ENCODE data around the gene OTULINL.

OTULINL gene

DNA sequence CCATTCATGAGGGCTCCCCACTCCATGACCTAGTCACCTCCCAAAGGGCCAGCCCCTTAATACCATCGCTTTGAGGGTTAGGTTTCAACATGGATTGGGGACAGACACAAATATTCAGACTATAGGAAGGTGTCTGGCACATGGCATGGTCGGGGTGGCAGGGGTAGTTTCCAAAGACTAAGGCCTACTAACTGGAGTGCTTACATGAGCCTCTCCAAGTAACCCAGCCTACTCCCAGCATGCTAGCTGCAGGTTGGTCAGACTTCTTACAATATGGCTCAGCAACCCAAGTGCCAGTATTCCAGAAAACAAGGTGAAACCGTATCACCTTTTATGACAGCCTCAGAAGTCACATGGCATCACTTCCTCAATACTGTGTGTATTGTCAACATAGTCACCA, 19.9 kb upstream of the OTULINL start:
- no peak for DNase-seq (ENCODE audit: low read depth in 1 of 2, low spot score in 1 of 2)
- in situ Hi-C loops (cut with HindIII; ENCODE audit: low pct_unique_long_range_greater_than_20kb, low sequenced_read_pairs): no loop called here
- no peak for TF ChIP-seq JUND (IDR thresholded peaks at IDR 0.05; ENCODE audit: low read depth)

DNA sequence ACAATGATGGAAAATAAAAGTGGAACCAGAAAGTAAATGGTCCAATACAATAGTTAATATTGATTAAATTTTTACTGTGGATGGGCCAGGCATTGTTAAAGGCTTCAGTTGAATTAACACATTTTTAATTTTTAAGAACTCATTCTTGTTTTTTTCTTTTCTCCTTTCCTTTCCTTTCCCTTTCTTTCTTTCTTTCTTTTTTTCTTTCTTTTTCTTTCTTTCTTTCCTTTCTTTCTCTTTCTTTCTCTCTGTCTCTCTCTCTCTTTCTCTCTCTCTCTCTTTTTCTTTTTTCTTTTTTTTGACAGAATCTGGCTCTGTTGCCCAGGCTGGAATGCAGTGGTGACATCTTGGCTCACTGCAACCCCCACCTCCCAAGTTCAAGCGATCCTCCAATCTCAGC, 13.3 kb upstream of the OTULINL start:
- DNase-seq (ENCODE audit: low read depth in 1 of 2, low spot score in 1 of 2): no peak
- in situ Hi-C loops (cut with HindIII; ENCODE audit: low pct_unique_long_range_greater_than_20kb, low sequenced_read_pairs): no loop called here
- no peak for TF ChIP-seq JUND (IDR thresholded peaks at IDR 0.05; ENCODE audit: low read depth)

DNA sequence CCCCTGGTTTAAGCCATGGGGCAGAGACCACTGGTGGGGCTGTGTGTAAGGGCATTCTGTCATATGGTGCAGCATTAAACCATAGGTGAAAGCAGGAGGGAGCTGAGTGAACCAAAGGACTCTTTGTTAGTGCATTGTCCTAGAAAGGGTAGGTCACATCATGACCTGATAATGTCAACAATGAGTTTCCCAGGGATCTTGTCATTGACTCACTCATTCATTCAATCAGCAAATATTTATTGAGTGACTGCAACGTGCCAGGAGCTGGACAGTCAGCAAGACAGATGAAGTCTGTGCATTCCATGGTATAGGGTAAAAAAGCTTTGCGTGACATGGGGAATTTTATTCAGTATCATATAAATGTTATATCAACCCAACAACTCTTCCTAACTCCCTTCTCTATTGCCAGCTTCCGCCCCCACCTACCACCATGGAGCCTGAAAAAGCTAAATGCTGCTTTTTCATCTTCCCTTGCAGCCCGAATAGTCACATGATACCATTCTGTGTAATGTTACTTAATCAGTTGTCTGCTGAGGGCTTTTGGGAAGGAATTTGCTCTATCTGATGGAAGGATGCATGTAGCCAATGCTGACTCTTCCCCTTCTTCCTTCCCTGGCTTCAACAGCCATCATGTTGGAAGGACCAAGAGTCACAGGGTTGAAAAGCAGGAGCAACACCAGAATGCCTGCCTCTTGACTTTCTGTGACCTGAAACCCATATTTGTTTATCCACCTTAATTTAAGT, 11.5 kb upstream of the OTULINL start:
- TF ChIP-seq JUND (IDR thresholded peaks at IDR 0.05; ENCODE audit: low read depth): no peak
- in situ Hi-C loops (cut with HindIII; ENCODE audit: low pct_unique_long_range_greater_than_20kb, low sequenced_read_pairs): no loop called here
- no peak for DNase-seq (ENCODE audit: low read depth in 1 of 2, low spot score in 1 of 2)

DNA sequence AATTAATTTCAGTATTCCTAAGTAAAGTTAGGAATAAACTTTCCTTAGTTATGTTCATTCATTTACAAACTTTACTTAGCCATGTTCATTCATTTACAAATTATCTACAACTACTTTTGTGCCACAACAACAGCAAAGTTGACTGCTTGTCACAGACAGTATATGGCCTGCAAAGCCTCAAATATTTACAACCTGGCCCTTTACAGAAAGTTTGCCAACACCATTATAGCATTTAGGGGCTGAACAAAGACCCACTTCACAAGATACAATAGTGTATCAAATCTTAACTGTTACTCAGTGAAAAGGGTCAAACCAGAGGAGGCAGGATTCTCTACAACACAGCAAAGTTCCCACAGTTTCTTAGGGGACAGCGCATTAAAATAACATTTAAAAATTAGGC, 9.7 kb upstream of the OTULINL start:
- no peak for DNase-seq (ENCODE audit: low read depth in 1 of 2, low spot score in 1 of 2)
- in situ Hi-C loops (cut with HindIII; ENCODE audit: low pct_unique_long_range_greater_than_20kb, low sequenced_read_pairs): no loop called here
- TF ChIP-seq JUND (IDR thresholded peaks at IDR 0.05; ENCODE audit: low read depth): no peak

DNA sequence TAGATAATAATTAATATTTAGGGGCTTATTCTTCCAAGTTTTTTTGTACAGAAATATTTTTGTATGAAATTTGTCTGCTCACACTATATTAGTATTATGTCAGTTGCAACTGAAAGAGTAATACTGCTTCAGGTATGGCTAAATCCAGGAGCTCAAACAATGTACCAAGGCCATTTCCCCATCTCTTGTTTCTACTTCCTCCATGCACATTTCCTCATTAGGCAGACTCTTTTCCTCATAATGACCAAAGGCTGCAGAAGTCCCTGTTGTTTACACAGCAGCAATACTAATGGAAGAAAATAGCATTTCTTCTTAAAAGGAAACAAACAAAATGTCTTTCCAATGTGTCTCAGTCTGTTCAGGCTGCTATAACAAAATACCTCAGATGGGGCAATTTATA, 9.2 kb upstream of the OTULINL start:
- in situ Hi-C loops (cut with HindIII; ENCODE audit: low pct_unique_long_range_greater_than_20kb, low sequenced_read_pairs): no loop called here
- DNase-seq (ENCODE audit: low read depth in 1 of 2, low spot score in 1 of 2): no peak

DNA sequence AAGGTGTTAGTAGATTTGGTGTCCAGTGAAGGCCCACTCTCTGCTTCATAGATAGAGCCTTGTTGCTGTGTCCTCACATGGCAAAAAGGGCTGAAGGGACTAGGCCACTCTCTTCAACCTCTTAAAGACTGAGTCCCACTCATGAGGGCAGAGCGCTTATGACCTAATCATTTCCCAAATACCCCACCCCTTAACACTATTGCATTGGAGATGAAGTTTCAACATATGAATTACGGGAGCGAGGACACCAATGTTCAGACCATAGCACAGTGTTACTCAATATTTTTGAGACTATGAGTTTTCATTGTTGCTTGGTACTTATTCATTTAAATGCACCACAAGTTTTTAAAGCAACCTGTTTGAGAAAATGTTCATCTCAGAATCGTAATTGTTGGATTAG, 8.8 kb upstream of the OTULINL start:
- TF ChIP-seq JUND (IDR thresholded peaks at IDR 0.05; ENCODE audit: low read depth): no peak
- in situ Hi-C loops (cut with HindIII; ENCODE audit: low pct_unique_long_range_greater_than_20kb, low sequenced_read_pairs): no loop called here
- DNase-seq (ENCODE audit: low read depth in 1 of 2, low spot score in 1 of 2): no peak

More for the DNA sequence above, 9.2 kb upstream of the OTULINL start:
- no peak for TF ChIP-seq JUND (IDR thresholded peaks at IDR 0.05; ENCODE audit: low read depth)

DNA sequence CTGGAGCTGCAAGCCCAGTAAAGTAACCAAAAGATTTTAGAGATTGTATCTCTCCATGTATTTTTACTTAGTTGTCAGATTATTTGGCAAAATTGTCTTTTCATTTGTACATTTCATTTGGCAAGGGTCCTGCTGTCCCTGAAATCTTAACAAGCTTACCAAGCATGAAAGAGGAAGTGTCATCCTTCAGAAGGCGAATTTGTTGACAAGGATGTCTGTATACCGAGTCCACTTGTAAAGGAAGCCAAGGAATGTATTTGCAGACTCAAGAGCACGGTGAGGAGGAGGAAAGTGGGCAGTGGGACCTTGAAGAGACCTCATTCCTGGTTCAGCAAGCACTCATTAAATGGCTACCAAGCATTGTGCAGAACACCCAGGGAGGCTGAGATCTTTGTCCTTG, 7.5 kb upstream of the OTULINL start:
- DNase-seq (ENCODE audit: low read depth in 1 of 2, low spot score in 1 of 2): no peak
- TF ChIP-seq JUND (IDR thresholded peaks at IDR 0.05; ENCODE audit: low read depth): no peak
- in situ Hi-C loops (cut with HindIII; ENCODE audit: low pct_unique_long_range_greater_than_20kb, low sequenced_read_pairs): no loop called here

DNA sequence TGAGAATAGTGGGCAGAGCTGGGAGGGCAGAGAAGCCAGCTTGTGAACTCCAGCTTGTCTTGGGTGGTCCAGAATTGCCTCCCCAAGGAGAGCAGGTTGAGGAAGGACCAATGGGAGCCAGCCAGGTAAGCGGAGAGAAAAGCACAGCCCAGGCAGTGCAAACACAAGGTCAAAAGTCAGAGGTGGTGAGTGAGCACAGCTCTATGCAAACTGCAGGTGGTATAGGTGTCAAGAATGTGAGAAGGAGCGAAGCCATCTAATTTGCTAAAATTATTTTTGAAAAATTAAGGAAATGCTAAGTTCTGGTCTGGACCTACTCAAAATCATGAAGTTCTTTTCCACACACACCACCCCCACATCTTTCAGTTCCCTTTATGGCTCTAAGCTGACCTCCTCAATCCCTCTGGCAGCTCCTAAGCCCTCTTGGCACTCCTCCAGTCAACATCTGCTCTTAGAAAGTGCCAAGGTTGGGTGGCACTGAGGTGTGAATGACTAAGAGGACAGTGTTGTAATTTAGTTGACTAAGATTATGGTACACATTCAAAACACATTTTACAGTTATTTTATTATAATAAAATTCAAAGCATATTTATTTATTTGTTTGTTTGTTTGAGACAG, 6.6 kb upstream of the OTULINL start:
- in situ Hi-C loops (cut with HindIII; ENCODE audit: low pct_unique_long_range_greater_than_20kb, low sequenced_read_pairs): no loop called here
- no peak for DNase-seq (ENCODE audit: low read depth in 1 of 2, low spot score in 1 of 2)
- no peak for TF ChIP-seq JUND (IDR thresholded peaks at IDR 0.05; ENCODE audit: low read depth)

DNA sequence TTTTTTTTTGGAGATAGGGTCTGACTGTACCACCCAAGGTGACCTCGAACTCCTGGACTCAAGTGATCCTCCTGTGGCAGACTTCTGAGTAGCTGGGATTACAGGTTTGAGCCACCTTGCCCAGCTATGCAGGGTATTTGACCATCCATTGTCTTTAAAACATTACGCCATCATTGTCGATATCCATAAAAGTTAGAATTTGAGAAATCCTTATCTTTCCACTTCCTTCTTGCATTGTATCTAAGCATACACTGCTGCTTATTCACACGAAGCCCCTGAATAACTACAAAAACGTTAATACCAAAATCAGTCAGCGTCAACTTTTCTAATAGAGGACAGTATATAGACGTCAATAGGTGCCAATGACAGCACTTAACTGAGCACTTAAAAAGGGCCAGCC, 5.4 kb upstream of the OTULINL start:
- TF ChIP-seq JUND (IDR thresholded peaks at IDR 0.05; ENCODE audit: low read depth): no peak
- in situ Hi-C loops (cut with HindIII; ENCODE audit: low pct_unique_long_range_greater_than_20kb, low sequenced_read_pairs): no loop called here
- no peak for DNase-seq (ENCODE audit: low read depth in 1 of 2, low spot score in 1 of 2)

DNA sequence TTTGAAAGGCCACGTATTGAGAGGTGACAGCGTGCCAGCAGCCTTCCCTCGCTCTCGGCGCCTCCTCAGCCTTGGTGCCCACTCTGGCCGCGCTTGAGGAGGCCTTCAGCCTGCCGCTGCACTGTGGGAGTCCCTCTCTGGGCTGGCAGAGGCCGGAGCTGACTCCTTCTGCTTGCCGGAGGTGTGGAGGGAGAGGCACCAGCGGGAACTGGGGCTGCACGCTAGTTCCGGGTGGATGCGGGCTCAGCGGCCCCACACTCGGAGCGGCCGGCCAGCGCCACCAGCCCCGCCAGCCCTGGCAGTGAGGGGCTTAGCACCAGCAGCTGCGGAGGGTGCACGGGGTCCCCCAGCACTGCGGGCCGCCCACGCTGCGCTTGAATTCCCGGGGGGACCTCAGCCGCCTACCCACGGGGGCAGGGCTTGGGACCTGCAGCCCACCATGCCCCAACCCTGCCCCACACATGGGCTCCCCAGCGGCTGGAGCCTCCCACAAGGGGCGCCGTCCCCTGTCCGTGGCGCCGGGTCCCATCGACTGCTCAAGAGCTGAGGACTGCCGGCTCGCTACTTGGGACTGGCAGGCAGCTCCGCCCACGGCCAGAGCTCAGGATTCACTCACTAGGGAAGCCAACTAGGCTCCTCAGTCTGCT, 4.4 kb upstream of the OTULINL start:
- TF ChIP-seq JUND (IDR thresholded peaks at IDR 0.05; ENCODE audit: low read depth): no peak
- in situ Hi-C loops (cut with HindIII; ENCODE audit: low pct_unique_long_range_greater_than_20kb, low sequenced_read_pairs): no loop called here
- DNase-seq (ENCODE audit: low read depth in 1 of 2, low spot score in 1 of 2): no peak

DNA sequence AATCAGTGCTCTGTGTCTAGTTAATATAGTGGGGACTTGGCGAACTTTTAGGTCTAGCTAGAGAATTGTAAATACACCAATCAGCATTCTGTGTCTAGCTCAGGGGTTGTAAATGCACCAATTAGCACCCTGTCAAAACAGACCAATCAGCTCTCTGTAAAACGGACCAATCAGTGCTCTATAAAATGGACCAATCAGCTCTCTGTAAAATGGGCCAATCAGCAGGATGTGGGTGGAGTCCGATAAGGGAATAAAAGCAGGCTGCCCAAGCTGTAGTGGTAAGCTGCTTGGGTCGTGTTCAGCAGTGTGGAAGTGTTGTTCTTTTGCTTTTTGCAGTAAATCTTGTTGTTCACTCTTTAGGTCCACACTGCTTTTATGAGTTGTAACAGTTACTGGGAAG, 3.6 kb upstream of the OTULINL start:
- in situ Hi-C loops (cut with HindIII; ENCODE audit: low pct_unique_long_range_greater_than_20kb, low sequenced_read_pairs): no loop called here
- no peak for TF ChIP-seq JUND (IDR thresholded peaks at IDR 0.05; ENCODE audit: low read depth)
- DNase-seq (ENCODE audit: low read depth in 1 of 2, low spot score in 1 of 2): no peak

DNA sequence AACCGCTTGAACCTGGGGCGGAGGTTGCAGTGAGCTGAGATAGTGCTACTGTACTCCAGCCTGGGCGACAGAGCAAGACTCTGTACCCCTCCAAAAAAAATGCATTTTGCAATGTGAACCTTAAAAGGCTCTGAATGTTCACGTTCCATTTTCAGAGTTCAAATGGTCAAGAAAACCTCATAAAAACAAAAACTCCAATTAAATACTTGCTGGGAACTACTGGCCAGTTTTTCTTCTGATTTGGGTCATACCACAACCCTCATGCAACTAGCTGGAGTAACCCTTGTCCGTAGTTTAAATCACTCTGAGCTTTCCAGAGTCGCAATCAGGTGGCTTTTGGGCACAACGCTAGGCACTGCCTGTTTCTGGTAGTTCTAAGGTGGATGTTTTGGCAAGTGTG, 2.3 kb upstream of the OTULINL start:
- no peak for DNase-seq (ENCODE audit: low read depth in 1 of 2, low spot score in 1 of 2)
- TF ChIP-seq JUND (IDR thresholded peaks at IDR 0.05; ENCODE audit: low read depth): no peak
- in situ Hi-C loops (cut with HindIII; ENCODE audit: low pct_unique_long_range_greater_than_20kb, low sequenced_read_pairs): no loop called here

DNA sequence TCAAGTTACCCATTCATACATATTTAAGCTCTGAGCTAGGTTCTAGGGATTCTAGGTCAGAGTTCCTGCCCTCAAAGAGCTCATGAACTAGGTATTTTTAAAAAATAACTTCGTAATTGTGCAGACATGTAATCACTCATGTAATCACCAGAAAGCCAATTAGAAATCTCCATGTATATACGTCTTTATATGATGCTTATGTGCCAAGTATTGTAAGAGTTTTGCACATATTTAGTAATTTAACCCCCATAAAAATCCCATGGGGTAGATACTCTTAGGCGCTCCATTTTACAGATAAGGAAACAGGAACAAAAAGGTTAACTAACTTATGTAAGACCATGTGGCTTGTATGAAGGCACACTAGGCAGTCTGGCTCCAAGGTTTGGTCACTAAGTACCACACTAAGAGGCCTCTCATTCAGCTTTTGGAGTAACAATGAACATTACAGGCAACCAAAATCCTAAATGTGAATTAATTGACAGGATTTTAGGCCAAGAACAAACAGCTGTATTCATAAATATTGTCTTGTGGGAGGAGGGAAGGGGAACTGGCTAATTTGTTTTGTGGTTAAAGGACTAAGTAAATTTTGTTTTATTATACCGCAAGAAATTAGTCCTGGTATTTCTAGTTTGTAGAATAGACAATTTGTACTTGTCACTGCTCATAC, 1.7 kb upstream of the OTULINL start:
- DNase-seq (ENCODE audit: low read depth in 1 of 2, low spot score in 1 of 2): no peak
- TF ChIP-seq JUND (IDR thresholded peaks at IDR 0.05; ENCODE audit: low read depth): no peak
- in situ Hi-C loops (cut with HindIII; ENCODE audit: low pct_unique_long_range_greater_than_20kb, low sequenced_read_pairs): no loop called here

All from T47D (cell line).